GM19043 (cell line): ENCODE data around the gene DYNLT5.

Source experiments
- ATAC-seq: cut with Tn5 transposase; IDR thresholded peaks from one replicate; pipeline ENCODE4 v1.9.1; 2021; ENCODE audit warnings: low read depth; ENCODE audit not compliant: unreplicated experiment

Gene DYNLT5

GRCh38 chr1:66747501-66747900, 4.8 kb upstream of the DYNLT5 start:
- ATAC-seq = no peak

DNA sequence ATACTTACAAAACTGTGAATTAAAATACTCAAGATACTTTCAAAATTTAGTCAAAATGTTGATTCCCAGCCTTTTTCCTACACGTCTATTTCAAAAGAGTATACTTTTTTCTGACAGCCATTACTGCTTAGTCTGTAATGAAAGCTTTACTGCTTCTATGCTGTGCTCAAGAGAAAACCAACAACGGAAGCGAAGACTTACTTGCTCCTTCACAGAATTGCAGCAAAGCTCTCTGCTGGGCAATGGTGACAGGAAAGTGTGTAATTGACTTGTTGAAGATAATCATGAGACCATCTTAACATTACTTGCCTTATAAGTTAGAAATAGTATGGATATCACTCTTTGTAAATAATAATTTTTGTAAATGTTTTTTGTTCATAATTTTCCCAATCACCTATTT, 1.7 kb upstream of the DYNLT5 start:
- ATAC-seq = no peak

GRCh38 chr1:66751160-66751559, 1.1 kb upstream of the DYNLT5 start:
- no peak for ATAC-seq

- no peak for ATAC-seq
Measured at GRCh38 chr1:66752671-66753371, 562 bp downstream of the DYNLT5 start.

GRCh38 chr1:66757722-66758240, 5.5 kb downstream of the DYNLT5 start:
- no peak for ATAC-seq

DNA sequence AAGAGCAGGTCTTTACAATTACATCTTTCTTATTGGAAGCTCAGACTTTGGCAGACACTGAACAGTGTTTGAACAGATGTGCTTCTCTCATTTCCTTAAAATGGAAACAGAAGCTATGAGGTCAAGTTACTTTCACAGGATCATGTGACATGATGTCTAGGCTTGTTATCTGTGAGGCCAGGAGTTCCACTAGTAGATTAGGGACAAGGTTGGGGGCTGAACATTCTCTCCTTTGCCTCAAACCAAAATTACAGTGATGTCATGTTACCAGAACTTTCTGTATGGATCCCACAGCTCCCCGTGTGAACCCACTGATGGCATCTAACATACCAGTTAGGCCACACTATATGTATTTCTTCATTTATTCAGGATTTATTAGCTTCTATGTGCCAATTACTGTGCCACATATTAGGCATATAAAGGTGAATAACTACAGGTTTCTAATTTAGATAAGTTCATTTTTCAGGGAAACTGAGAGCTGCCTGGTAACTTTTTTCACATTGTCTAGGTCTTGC, 6.0 kb downstream of the DYNLT5 start:
- peak; percentile 100 for ATAC-seq

- ATAC-seq = no peak
Measured at GRCh38 chr1:66760506-66760905, 8.2 kb downstream of the DYNLT5 start.

DNA sequence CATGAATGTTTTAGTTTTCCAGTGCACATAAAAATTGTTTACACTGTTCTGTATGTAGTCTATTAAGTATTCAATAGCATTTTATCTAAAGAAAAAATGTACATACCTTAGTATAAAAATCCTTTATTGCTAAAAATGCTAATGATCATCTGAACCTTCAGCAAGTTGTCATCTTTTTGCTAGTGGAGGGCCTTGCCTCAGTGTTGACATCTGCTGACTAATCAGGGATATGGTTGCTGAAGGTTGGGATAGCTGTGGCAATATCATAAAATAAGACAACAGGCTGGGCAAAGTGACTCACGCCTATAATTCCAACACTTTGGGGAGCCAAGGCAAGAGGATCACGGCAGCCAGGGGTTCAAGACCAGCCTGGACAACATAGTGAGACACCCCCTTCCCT, 9.0 kb downstream of the DYNLT5 start:
- no peak for ATAC-seq

DNA sequence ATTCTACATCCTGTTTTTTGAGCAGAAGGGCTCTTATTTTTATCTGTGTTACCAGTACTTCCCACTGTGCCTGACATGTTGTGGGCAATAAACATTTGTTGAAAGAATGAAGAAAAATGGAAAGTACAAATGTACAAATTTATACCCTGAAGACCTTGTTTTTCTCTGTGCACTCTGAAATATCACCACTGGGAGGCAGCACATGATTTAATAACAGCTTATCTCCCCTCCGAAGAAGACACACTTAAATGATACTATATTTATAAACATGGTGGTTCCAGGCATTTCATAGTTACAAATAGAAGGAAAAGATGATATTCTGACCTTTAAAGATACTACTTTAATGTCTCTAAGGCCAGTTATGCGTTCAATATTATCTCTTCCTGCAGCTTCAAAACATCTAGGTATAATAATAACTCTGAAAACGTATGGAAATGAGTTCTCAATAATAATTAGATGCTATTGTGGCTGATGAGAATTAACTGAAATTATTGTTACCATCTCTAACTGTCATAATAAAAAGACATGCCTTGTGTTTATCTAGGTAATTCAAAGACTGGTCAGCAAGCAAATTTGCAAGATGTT, 12.8 kb downstream of the DYNLT5 start:
- ATAC-seq = no peak

GRCh38 chr1:66767626-66768025, 15.4 kb downstream of the DYNLT5 start:
- no peak for ATAC-seq

- ATAC-seq = no peak
Measured at GRCh38 chr1:66768965-66769364, 16.7 kb downstream of the DYNLT5 start.

GRCh38 chr1:66769512-66770229, 17.4 kb downstream of the DYNLT5 start:
- ATAC-seq = no peak

DNA sequence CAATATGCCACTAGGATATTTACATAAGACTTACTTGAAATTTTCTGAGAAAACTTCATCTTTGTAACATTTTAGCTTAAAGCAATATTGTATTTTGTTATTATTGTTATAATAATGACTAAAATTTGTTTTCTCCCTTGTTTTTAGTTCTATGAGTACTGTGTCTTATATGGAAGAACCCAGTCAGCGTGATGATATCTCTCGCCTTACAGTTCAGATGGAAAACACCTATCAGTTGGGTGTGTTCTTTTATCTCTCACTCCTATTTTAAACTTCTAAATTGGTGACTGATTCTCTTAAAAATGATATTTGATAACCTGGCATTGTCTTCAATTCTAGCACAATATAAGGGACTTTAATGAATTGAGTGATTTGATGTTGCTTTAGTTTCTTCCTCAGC, 18.0 kb downstream of the DYNLT5 start:
- no peak for ATAC-seq

GRCh38 chr1:66770694-66771093, 18.4 kb downstream of the DYNLT5 start:
- ATAC-seq = no peak

GRCh38 chr1:66773227-66773626, 21.0 kb downstream of the DYNLT5 start:
- no peak for ATAC-seq

GRCh38 chr1:66774438-66774837, 22.2 kb downstream of the DYNLT5 start:
- no peak for ATAC-seq

DNA sequence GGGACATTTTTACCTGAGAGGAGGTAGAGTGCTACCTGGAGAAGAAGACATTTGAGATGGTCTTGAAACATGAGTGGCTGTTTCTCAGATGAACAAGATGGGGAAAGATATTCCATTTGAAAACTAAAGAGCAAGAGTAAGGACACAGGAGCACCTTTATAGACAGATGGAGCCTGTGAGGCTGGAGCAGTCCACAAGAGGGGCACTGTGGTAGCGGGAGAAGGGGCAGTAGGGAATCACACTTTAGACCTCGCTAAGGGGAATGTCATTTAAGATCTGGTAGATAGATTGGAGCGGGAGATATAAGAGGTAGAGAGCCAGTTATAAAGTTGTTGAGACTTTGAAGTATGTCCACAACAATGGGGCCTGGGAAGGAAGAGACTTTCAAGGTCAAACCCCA, 23.4 kb downstream of the DYNLT5 start:
- ATAC-seq = no peak

GRCh38 chr1:66777831-66778230, 25.6 kb downstream of the DYNLT5 start:
- no peak for ATAC-seq

DNA sequence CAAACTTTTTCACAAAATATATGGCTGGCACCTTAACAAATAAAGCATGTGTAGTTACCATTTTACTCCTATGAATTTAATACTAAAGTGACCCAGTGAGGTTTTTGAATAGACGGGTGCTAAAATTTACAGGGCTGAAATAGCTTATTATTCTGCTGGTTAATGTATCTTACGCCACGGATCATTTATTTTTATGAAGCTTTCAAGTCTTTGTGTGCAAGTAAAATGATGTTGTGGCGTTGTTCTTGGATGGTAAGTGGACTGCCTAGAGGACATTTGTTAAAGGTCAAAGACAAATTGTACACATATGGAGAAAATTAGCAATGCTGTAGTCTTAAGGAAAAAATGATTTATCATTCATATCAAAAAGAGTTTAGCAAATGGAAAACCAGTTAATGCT, 26.0 kb downstream of the DYNLT5 start:
- no peak for ATAC-seq

GRCh38 chr1:66778969-66779368, 26.7 kb downstream of the DYNLT5 start:
- ATAC-seq = no peak

DNA sequence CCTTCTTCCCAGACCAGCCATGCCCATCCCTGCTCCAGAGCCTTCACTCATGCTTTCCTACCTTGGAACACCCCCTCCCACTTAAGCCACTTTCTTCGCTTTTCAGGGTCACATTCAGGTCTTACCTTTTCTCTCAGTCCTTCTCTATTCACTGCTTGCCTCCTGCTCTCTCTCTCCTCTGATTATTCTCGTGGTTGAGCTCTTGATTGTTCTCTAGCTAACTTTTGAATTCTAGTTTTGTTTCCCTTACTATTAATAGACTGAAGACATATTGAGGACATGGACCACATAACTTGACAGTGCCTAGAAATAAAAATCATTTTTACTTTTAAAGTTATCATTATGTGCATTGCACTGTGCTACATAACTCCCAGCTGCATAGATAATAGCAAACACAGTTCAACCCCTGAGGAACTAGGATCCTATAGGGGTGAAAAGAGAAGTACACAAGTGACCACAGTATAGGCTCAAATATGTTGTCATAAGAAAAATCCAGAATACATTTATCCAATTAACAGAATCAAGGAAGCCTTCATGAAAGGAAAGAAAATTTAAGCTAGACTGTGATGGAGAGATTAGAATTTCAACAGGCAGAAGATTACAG, 27.3 kb downstream of the DYNLT5 start:
- no peak for ATAC-seq
